Measurements from ENCODE around the gene AIP.

DNA sequence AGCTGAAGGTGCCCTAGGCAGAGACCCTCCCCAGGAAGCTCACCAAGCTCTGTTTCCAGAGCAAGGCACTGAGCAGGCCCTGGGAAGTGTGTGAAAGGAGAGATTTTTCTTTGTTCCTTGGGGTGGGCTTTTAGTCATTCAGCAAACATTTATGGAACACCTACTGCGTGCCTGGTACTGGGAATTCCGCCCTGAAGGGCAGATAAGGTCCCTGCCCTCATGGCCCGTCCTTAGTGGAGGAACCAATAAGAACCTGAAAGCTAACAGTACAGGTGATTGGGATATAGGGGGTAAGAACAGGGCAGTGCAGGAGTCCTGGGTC is 17.7 kb upstream of the AIP start:
- TF ChIP-seq ZSCAN30 (tag by site-specific recombination; IDR thresholded peaks at IDR 0.05): no peak
- TF ChIP-seq, protein P1, sequence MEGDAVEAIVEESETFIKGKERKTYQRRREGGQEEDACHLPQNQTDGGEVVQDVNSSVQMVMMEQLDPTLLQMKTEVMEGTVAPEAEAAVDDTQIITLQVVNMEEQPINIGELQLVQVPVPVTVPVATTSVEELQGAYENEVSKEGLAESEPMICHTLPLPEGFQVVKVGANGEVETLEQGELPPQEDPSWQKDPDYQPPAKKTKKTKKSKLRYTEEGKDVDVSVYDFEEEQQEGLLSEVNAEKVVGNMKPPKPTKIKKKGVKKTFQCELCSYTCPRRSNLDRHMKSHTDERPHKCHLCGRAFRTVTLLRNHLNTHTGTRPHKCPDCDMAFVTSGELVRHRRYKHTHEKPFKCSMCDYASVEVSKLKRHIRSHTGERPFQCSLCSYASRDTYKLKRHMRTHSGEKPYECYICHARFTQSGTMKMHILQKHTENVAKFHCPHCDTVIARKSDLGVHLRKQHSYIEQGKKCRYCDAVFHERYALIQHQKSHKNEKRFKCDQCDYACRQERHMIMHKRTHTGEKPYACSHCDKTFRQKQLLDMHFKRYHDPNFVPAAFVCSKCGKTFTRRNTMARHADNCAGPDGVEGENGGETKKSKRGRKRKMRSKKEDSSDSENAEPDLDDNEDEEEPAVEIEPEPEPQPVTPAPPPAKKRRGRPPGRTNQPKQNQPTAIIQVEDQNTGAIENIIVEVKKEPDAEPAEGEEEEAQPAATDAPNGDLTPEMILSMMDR (tag by site-specific recombination; IDR thresholded peaks at IDR 0.05): no peak
- TF ChIP-seq, protein P2, sequence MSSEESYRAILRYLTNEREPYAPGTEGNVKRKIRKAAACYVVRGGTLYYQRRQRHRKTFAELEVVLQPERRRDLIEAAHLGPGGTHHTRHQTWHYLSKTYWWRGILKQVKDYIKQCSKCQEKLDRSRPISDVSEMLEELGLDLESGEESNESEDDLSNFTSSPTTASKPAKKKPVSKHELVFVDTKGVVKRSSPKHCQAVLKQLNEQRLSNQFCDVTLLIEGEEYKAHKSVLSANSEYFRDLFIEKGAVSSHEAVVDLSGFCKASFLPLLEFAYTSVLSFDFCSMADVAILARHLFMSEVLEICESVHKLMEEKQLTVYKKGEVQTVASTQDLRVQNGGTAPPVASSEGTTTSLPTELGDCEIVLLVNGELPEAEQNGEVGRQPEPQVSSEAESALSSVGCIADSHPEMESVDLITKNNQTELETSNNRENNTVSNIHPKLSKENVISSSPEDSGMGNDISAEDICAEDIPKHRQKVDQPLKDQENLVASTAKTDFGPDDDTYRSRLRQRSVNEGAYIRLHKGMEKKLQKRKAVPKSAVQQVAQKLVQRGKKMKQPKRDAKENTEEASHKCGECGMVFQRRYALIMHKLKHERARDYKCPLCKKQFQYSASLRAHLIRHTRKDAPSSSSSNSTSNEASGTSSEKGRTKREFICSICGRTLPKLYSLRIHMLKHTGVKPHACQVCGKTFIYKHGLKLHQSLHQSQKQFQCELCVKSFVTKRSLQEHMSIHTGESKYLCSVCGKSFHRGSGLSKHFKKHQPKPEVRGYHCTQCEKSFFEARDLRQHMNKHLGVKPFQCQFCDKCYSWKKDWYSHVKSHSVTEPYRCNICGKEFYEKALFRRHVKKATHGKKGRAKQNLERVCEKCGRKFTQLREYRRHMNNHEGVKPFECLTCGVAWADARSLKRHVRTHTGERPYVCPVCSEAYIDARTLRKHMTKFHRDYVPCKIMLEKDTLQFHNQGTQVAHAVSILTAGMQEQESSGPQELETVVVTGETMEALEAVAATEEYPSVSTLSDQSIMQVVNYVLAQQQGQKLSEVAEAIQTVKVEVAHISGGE (tag by site-specific recombination; conservative IDR thresholded peaks at IDR 0.05; ENCODE audit: low read depth): no peak
- TF ChIP-seq ZNF530 (tag by site-specific recombination; IDR thresholded peaks at IDR 0.05; ENCODE audit: low read depth): no peak
- TF ChIP-seq, protein P3, sequence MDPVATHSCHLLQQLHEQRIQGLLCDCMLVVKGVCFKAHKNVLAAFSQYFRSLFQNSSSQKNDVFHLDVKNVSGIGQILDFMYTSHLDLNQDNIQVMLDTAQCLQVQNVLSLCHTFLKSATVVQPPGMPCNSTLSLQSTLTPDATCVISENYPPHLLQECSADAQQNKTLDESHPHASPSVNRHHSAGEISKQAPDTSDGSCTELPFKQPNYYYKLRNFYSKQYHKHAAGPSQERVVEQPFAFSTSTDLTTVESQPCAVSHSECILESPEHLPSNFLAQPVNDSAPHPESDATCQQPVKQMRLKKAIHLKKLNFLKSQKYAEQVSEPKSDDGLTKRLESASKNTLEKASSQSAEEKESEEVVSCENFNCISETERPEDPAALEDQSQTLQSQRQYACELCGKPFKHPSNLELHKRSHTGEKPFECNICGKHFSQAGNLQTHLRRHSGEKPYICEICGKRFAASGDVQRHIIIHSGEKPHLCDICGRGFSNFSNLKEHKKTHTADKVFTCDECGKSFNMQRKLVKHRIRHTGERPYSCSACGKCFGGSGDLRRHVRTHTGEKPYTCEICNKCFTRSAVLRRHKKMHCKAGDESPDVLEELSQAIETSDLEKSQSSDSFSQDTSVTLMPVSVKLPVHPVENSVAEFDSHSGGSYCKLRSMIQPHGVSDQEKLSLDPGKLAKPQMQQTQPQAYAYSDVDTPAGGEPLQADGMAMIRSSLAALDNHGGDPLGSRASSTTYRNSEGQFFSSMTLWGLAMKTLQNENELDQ (tag by site-specific recombination; IDR thresholded peaks at IDR 0.05; ENCODE audit: low read depth): no peak

Measured in HEK293 (cell line).